ENCODE measurements around the gene CFAP410. TPM values are rescaled to one million over a fixed set of nuclear protein-coding genes. Genes with fewer than 3 reads are reported as not detected.

Gene CFAP410
- total RNA-seq, 2 donors from 2014 or later: 62.5 to 71.3 TPM

GRCh38 chr21:44322621-44323325 lies 16.4 kb downstream of the CFAP410 start:
- intact Hi-C loops (cut with DNase I): no loop called here
- peaks cover 8 to 14% of the 10 kb centered on the region in 2 donors for H3K36me3 ChIP-seq
- H3K4me3 ChIP-seq: no peak overlapping the region
- no peaks in the 10 kb centered on the region for H3K4me1 ChIP-seq (replicated peaks)
- H3K9me3 ChIP-seq: no peaks in the 10 kb centered on the region
- TF ChIP-seq CTCF (IDR thresholded peaks at IDR 0.05) (no peak), POLR2A (IDR thresholded peaks at IDR 0.05) (no peak), POLR2AphosphoS5 (IDR thresholded peaks at IDR 0.05) (no peak)
- no peak for DNase-seq (ENCODE audit: low spot score)
- 88% methylated on average over 38 of the region's 38 CpGs for WGBS
- H3K27ac ChIP-seq: no peak overlapping the region
- no peaks in the 10 kb centered on the region for H3K27me3 ChIP-seq (replicated peaks; ENCODE audit: insufficient read depth)

GRCh38 chr21:44321846-44322450 lies 17.2 kb downstream of the CFAP410 start:
- no peak for TF ChIP-seq CTCF (IDR thresholded peaks at IDR 0.05)
- peaks cover 8 to 14% of the 10 kb centered on the region in 2 donors for H3K36me3 ChIP-seq

GRCh38 chr21:44320847-44321246 lies 18.3 kb downstream of the CFAP410 start:
- Histone ChIP-seq H3K9me3 (no peaks in the 10 kb centered on the region), H3K27me3 (replicated peaks; ENCODE audit: insufficient read depth) (no peaks in the 10 kb centered on the region), H3K4me1 (replicated peaks) (no peaks in the 10 kb centered on the region), H3K27ac (no peak overlapping the region), H3K36me3 (peaks cover 8 to 14% of the 10 kb centered on the region in 2 donors), H3K4me3 (no peak overlapping the region)
- intact Hi-C loops (cut with DNase I): no loop called here
- WGBS: 93% methylated on average over 13 of the region's 13 CpGs
- TF ChIP-seq POLR2AphosphoS5 (IDR thresholded peaks at IDR 0.05) (no peak), POLR2A (IDR thresholded peaks at IDR 0.05) (no peak), CTCF (IDR thresholded peaks at IDR 0.05) (no peak)
- DNase-seq (ENCODE audit: low spot score): no peak

More at GRCh38 chr21:44321846-44322450, 17.2 kb downstream of the CFAP410 start:
- H3K4me3 ChIP-seq: no peak overlapping the region
- DNase-seq (ENCODE audit: low spot score): no peak
- no peaks in the 10 kb centered on the region for H3K4me1 ChIP-seq (replicated peaks)
- 93% methylated on average over 13 of the region's 23 CpGs for WGBS
- no peak overlapping the region for H3K27ac ChIP-seq
- no peaks in the 10 kb centered on the region for H3K9me3 ChIP-seq
- intact Hi-C loops (cut with DNase I): no loop called here
- no peaks in the 10 kb centered on the region for H3K27me3 ChIP-seq (replicated peaks; ENCODE audit: insufficient read depth)

GRCh38 chr21:44319407-44320065 lies 19.7 kb downstream of the CFAP410 start:
- 93% methylated on average over 35 of the region's 35 CpGs for WGBS
- Histone ChIP-seq H3K9me3 (no peaks in the 10 kb centered on the region), H3K4me1 (replicated peaks) (no peaks in the 10 kb centered on the region), H3K27ac (no peak overlapping the region), H3K36me3 (peaks cover 8 to 14% of the 10 kb centered on the region in 2 donors), H3K27me3 (replicated peaks; ENCODE audit: insufficient read depth) (no peaks in the 10 kb centered on the region), H3K4me3 (no peak overlapping the region)
- no peak for DNase-seq (ENCODE audit: low spot score)
- intact Hi-C loops (cut with DNase I): no loop called here
- TF ChIP-seq CTCF (IDR thresholded peaks at IDR 0.05) (no peak), POLR2A (IDR thresholded peaks at IDR 0.05) (no peak)

All from prostate gland (tissue), 2 donors.